ENCODE measurements around the gene GALK1. TPM values are rescaled to one million over a fixed set of nuclear protein-coding genes. Genes with fewer than 3 reads are reported as not detected.

The GALK1 gene
- polyA plus RNA-seq, 1 donor (not counting 4 experiments of a cell fraction or from before 2014, with no cell fraction given), result 1.3 TPM

- Histone ChIP-seq H3K9me3 (ENCODE audit: control insufficient read depth, low read depth, low read length) (no peaks in the 10 kb centered on the region), H3K9me1 (ENCODE audit: control insufficient read depth, extremely low read depth, insufficient read depth, low read length) (no peaks in the 10 kb centered on the region), H3K27me3 (ENCODE audit: control insufficient read depth, extremely low read depth, insufficient read depth, low read length) (no peaks in the 10 kb centered on the region), H3K4me3 (ENCODE audit: control insufficient read depth in 2 of 3, extremely low read depth in 1 of 3, insufficient read depth in 2 of 3, low read depth in 1 of 3, low read length in 3 of 3) (no peak overlapping the region), H3K36me3 (ENCODE audit: control insufficient read depth in 2 of 2, extremely low read depth in 1 of 2, insufficient read depth in 2 of 2, low read length in 2 of 2) (peaks cover 56 to 74% of the 10 kb centered on the region in 2 experiments), H4K20me1 (ENCODE audit: control insufficient read depth, extremely low read depth, insufficient read depth, low read length) (peaks cover 82% of the 10 kb centered on the region), H3K4me2 (ENCODE audit: control insufficient read depth, extremely low read depth, insufficient read depth, low read depth, low read length) (no peak overlapping the region), H3K27ac (ENCODE audit: control insufficient read depth, insufficient read depth, low read length) (no peak overlapping the region), H3K9ac (ENCODE audit: control insufficient read depth, extremely low read depth, insufficient read depth, low read length) (no peak overlapping the region), H3K79me2 (ENCODE audit: control insufficient read depth, insufficient read depth, low read length) (peaks cover 75% of the 10 kb centered on the region), H2AFZ (ENCODE audit: control insufficient read depth, low read length) (no peak overlapping the region), H3K4me1 (ENCODE audit: control insufficient read depth, extremely low read depth, insufficient read depth, low read length) (peaks cover 2% of the 10 kb centered on the region)
- TF ChIP-seq CTCF (optimal IDR thresholded peaks at IDR 0.05 in 1 of 3, IDR thresholded peaks at IDR 0.05 in 1 of 3, conservative IDR thresholded peaks at IDR 0.05 in 1 of 3; ENCODE audit: extremely low read depth in 1 of 3, insufficient read depth in 2 of 3, low read length in 3 of 3) (no peak), EZH2 (IDR thresholded peaks at IDR 0.05; ENCODE audit: low read length) (no peak)
- dilution Hi-C loops (cut with MboI; ENCODE audit: extremely low pct_ligation_motif_present, low sequenced_read_pairs), result no loop called here
- DNase-seq (ENCODE audit: low read depth, low spot score) (no peak), FAIRE-seq (no peak)
Observed at GRCh38 chr17:75731086-75731715, 33.8 kb downstream of the GALK1 start.

- Histone ChIP-seq H3K9me3 (ENCODE audit: control insufficient read depth, low read depth, low read length) (no peaks in the 10 kb centered on the region), H3K4me1 (ENCODE audit: control insufficient read depth, extremely low read depth, insufficient read depth, low read length) (peaks cover 4% of the 10 kb centered on the region), H3K27me3 (ENCODE audit: control insufficient read depth, extremely low read depth, insufficient read depth, low read length) (no peaks in the 10 kb centered on the region), H3K4me3 (ENCODE audit: control insufficient read depth in 2 of 3, extremely low read depth in 1 of 3, insufficient read depth in 2 of 3, low read depth in 1 of 3, low read length in 3 of 3) (no peak overlapping the region), H3K9ac (ENCODE audit: control insufficient read depth, extremely low read depth, insufficient read depth, low read length) (no peak overlapping the region), H4K20me1 (ENCODE audit: control insufficient read depth, extremely low read depth, insufficient read depth, low read length) (peaks cover 85% of the 10 kb centered on the region), H3K9me1 (ENCODE audit: control insufficient read depth, extremely low read depth, insufficient read depth, low read length) (no peaks in the 10 kb centered on the region), H2AFZ (ENCODE audit: control insufficient read depth, low read length) (no peak overlapping the region), H3K36me3 (ENCODE audit: control insufficient read depth in 2 of 2, extremely low read depth in 1 of 2, insufficient read depth in 2 of 2, low read length in 2 of 2) (peaks cover 62 to 78% of the 10 kb centered on the region in 2 experiments), H3K4me2 (ENCODE audit: control insufficient read depth, extremely low read depth, insufficient read depth, low read depth, low read length) (no peak overlapping the region), H3K27ac (ENCODE audit: control insufficient read depth, insufficient read depth, low read length) (no peak overlapping the region), H3K79me2 (ENCODE audit: control insufficient read depth, insufficient read depth, low read length) (peaks cover 79% of the 10 kb centered on the region)
- no peak for FAIRE-seq
- no peak for DNase-seq (ENCODE audit: low read depth, low spot score)
- no peak for TF ChIP-seq EZH2 (IDR thresholded peaks at IDR 0.05; ENCODE audit: low read length)
- dilution Hi-C loops (cut with MboI; ENCODE audit: extremely low pct_ligation_motif_present, low sequenced_read_pairs), result no loop called here
Observed at GRCh38 chr17:75730065-75730464, 34.9 kb downstream of the GALK1 start.

- TF ChIP-seq EZH2 (IDR thresholded peaks at IDR 0.05; ENCODE audit: low read length) (no peak), CTCF (optimal IDR thresholded peaks at IDR 0.05 in 1 of 3, IDR thresholded peaks at IDR 0.05 in 1 of 3, conservative IDR thresholded peaks at IDR 0.05 in 1 of 3; ENCODE audit: extremely low read depth in 1 of 3, insufficient read depth in 2 of 3, low read length in 3 of 3) (no peak)
- peaks cover 62 to 78% of the 10 kb centered on the region in 2 experiments for H3K36me3 ChIP-seq (ENCODE audit: control insufficient read depth in 2 of 2, extremely low read depth in 1 of 2, insufficient read depth in 2 of 2, low read length in 2 of 2)
- H4K20me1 ChIP-seq (ENCODE audit: control insufficient read depth, extremely low read depth, insufficient read depth, low read length), result peaks cover 85% of the 10 kb centered on the region
- H3K27ac ChIP-seq (ENCODE audit: control insufficient read depth, insufficient read depth, low read length), result no peak overlapping the region
- no peaks in the 10 kb centered on the region for H3K9me3 ChIP-seq (ENCODE audit: control insufficient read depth, low read depth, low read length)
- no peaks in the 10 kb centered on the region for H3K9me1 ChIP-seq (ENCODE audit: control insufficient read depth, extremely low read depth, insufficient read depth, low read length)
- FAIRE-seq (no peak), DNase-seq (ENCODE audit: low read depth, low spot score) (no peak)
- dilution Hi-C loops (cut with MboI; ENCODE audit: extremely low pct_ligation_motif_present, low sequenced_read_pairs), result loop anchor here (10.0 kb wide), 1 partner anchor 55 kb away; no protein-coding TSS in a partner anchor
- no peak overlapping the region for H3K9ac ChIP-seq (ENCODE audit: control insufficient read depth, extremely low read depth, insufficient read depth, low read length)
- H2AFZ ChIP-seq (ENCODE audit: control insufficient read depth, low read length), result no peak overlapping the region
- H3K4me2 ChIP-seq (ENCODE audit: control insufficient read depth, extremely low read depth, insufficient read depth, low read depth, low read length), result no peak overlapping the region
- peaks cover 82% of the 10 kb centered on the region for H3K79me2 ChIP-seq (ENCODE audit: control insufficient read depth, insufficient read depth, low read length)
- no peak overlapping the region for H3K4me3 ChIP-seq (ENCODE audit: control insufficient read depth in 2 of 3, extremely low read depth in 1 of 3, insufficient read depth in 2 of 3, low read depth in 1 of 3, low read length in 3 of 3)
- peaks cover 11% of the 10 kb centered on the region for H3K4me1 ChIP-seq (ENCODE audit: control insufficient read depth, extremely low read depth, insufficient read depth, low read length)
- H3K27me3 ChIP-seq (ENCODE audit: control insufficient read depth, extremely low read depth, insufficient read depth, low read length), result no peaks in the 10 kb centered on the region
Observed at GRCh38 chr17:75729351-75729750, 35.6 kb downstream of the GALK1 start.
